Measurements from ENCODE around the gene MBD5. TPM values are rescaled to one million over a fixed set of nuclear protein-coding genes. Genes with fewer than 3 reads are reported as not detected.

MBD5 gene
- total RNA-seq, 1 donor from 2014 or later: 38.8 TPM

DNA sequence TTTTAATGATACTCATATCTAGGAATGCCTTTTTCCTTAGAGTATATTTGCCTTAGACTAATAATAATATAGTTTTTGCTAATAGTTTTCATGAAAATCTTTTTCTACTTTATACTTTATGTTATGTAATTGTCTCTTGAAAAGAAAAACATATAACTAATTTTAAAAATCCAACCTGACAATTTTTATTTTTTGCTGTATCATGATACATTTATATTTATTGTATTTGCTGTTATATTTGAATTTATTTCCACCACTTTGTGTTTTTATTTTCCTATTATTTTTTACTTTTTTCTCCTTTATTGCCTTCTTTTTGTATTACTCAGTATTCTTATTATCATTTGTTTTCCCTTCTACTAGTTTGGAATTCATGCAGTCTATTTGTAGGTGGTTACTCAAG lies 85.4 kb downstream of the MBD5 start:
- TF ChIP-seq, protein P1, sequence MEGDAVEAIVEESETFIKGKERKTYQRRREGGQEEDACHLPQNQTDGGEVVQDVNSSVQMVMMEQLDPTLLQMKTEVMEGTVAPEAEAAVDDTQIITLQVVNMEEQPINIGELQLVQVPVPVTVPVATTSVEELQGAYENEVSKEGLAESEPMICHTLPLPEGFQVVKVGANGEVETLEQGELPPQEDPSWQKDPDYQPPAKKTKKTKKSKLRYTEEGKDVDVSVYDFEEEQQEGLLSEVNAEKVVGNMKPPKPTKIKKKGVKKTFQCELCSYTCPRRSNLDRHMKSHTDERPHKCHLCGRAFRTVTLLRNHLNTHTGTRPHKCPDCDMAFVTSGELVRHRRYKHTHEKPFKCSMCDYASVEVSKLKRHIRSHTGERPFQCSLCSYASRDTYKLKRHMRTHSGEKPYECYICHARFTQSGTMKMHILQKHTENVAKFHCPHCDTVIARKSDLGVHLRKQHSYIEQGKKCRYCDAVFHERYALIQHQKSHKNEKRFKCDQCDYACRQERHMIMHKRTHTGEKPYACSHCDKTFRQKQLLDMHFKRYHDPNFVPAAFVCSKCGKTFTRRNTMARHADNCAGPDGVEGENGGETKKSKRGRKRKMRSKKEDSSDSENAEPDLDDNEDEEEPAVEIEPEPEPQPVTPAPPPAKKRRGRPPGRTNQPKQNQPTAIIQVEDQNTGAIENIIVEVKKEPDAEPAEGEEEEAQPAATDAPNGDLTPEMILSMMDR (IDR thresholded peaks at IDR 0.05): no peak
- TF ChIP-seq EZH2 (IDR thresholded peaks at IDR 0.05) (no peak), EZH2phosphoT487 (IDR thresholded peaks at IDR 0.05) (no peak)
- H3K4me3 Mint-ChIP-seq: no peak overlapping the region

DNA sequence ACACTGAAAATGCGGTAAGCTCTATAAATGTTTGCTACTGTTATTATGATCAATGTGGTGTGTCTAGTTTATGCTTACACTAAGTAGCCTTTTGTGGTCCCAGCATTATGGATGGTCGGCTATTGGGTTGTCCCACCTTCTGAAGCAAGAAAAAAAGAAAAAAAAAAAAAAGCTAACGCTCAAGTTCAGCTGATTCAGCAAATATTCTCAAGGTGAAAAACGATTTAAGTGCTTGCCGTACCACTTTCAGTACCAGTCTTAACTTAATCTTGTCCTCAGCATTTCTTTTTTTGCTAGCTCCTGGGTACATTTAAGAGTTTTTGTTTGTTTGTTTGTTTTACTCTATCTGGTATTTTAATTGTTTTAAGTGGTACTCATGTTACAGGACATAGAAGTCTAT lies 87.5 kb downstream of the MBD5 start:
- H3K9me3 Mint-ChIP-seq: no peaks in the 10 kb centered on the region

More for the DNA sequence above, 85.4 kb downstream of the MBD5 start:
- no peaks in the 10 kb centered on the region for H4K20me1 ChIP-seq (ENCODE audit: low read depth)
- no peak for DNase-seq (ENCODE audit: low spot score)
- H3K9me3 Mint-ChIP-seq: no peaks in the 10 kb centered on the region
- no peak overlapping the region for H3K4me2 ChIP-seq
- no peak overlapping the region for H2AFZ ChIP-seq (replicated peaks)
- no peaks in the 10 kb centered on the region for H3K36me3 ChIP-seq
- H3K27me3 ChIP-seq: no peaks in the 10 kb centered on the region
- H3K4me3 ChIP-seq: no peak overlapping the region
- H3K9ac ChIP-seq: no peak overlapping the region
- no peaks in the 10 kb centered on the region for H3K36me3 Mint-ChIP-seq
- H3F3A ChIP-seq (ENCODE audit: low read depth): no peaks in the 10 kb centered on the region
- no peaks in the 10 kb centered on the region for H3K4me1 Mint-ChIP-seq
- no peak overlapping the region for H3K27ac Mint-ChIP-seq
- H3K79me2 ChIP-seq (ENCODE audit: low read depth): peaks cover 4% of the 10 kb centered on the region
- H3K4me1 ChIP-seq: no peaks in the 10 kb centered on the region
- no peaks in the 10 kb centered on the region for H3K9me3 ChIP-seq (ENCODE audit: low read depth)
- H3K27me3 Mint-ChIP-seq (ENCODE audit: insufficient read depth, low read depth): no peaks in the 10 kb centered on the region
- no peak overlapping the region for H3K27ac ChIP-seq

DNA sequence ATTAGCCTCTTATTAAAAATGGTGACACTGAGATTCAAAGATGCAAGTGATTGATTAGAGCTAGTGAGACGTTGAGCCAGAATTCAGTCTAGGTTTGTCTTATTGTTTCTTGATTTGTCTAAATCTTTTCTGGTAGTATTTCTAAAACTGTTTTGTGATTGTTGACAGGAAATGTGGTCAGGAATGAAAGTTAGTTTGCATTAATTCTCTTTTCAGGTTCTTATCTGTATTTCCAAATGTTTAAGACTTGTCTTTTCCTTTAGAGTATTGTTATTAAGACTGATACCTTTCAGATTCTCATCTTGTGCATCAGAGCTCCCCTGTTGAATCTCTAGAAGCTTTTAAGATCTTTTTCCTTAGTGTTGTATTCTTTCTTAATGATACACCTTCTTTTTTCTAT lies 89.3 kb downstream of the MBD5 start:
- H3K27ac ChIP-seq: no peak overlapping the region
- H4K20me1 ChIP-seq (ENCODE audit: low read depth): no peaks in the 10 kb centered on the region
- TF ChIP-seq EZH2phosphoT487 (IDR thresholded peaks at IDR 0.05) (no peak), EZH2 (IDR thresholded peaks at IDR 0.05) (no peak)
- H3K27me3 Mint-ChIP-seq (ENCODE audit: insufficient read depth, low read depth): no peaks in the 10 kb centered on the region
- H3K4me2 ChIP-seq: no peak overlapping the region
- H3K4me1 ChIP-seq: no peaks in the 10 kb centered on the region
- H3K9ac ChIP-seq: no peak overlapping the region
- no peaks in the 10 kb centered on the region for H3K9me3 ChIP-seq (ENCODE audit: low read depth)
- no peak overlapping the region for H3K4me3 ChIP-seq
- no peaks in the 10 kb centered on the region for H3F3A ChIP-seq (ENCODE audit: low read depth)
- H3K4me1 Mint-ChIP-seq: no peaks in the 10 kb centered on the region
- no peak overlapping the region for H2AFZ ChIP-seq (replicated peaks)
- no peak for DNase-seq (ENCODE audit: low spot score)
- H3K4me3 Mint-ChIP-seq: no peak overlapping the region
- no peaks in the 10 kb centered on the region for H3K36me3 ChIP-seq
- H3K36me3 Mint-ChIP-seq: no peaks in the 10 kb centered on the region
- no peak overlapping the region for H3K27ac Mint-ChIP-seq
- H3K9me3 Mint-ChIP-seq: no peaks in the 10 kb centered on the region
- H3K79me2 ChIP-seq (ENCODE audit: low read depth): peaks cover 5% of the 10 kb centered on the region
- H3K27me3 ChIP-seq: no peaks in the 10 kb centered on the region

More for the DNA sequence above, 87.5 kb downstream of the MBD5 start:
- no peak overlapping the region for H2AFZ ChIP-seq (replicated peaks)
- H3K36me3 Mint-ChIP-seq: no peaks in the 10 kb centered on the region
- no peaks in the 10 kb centered on the region for H3K27me3 Mint-ChIP-seq (ENCODE audit: insufficient read depth, low read depth)
- peaks cover 5% of the 10 kb centered on the region for H3K79me2 ChIP-seq (ENCODE audit: low read depth)
- H4K20me1 ChIP-seq (ENCODE audit: low read depth): no peaks in the 10 kb centered on the region
- no peak overlapping the region for H3K27ac ChIP-seq
- no peaks in the 10 kb centered on the region for H3K27me3 ChIP-seq
- no peaks in the 10 kb centered on the region for H3K4me1 ChIP-seq
- H3K27ac Mint-ChIP-seq: no peak overlapping the region
- no peak overlapping the region for H3K4me3 ChIP-seq
- DNase-seq (ENCODE audit: low spot score): no peak
- H3K4me1 Mint-ChIP-seq: no peaks in the 10 kb centered on the region
- no peaks in the 10 kb centered on the region for H3K36me3 ChIP-seq
- no peak overlapping the region for H3K4me3 Mint-ChIP-seq
- no peak overlapping the region for H3K4me2 ChIP-seq
- no peaks in the 10 kb centered on the region for H3K9me3 ChIP-seq (ENCODE audit: low read depth)
- TF ChIP-seq EZH2phosphoT487 (IDR thresholded peaks at IDR 0.05): no peak
- TF ChIP-seq EZH2 (IDR thresholded peaks at IDR 0.05): no peak
- TF ChIP-seq, protein P1 (IDR thresholded peaks at IDR 0.05): no peak
- no peaks in the 10 kb centered on the region for H3F3A ChIP-seq (ENCODE audit: low read depth)
- no peak overlapping the region for H3K9ac ChIP-seq

DNA sequence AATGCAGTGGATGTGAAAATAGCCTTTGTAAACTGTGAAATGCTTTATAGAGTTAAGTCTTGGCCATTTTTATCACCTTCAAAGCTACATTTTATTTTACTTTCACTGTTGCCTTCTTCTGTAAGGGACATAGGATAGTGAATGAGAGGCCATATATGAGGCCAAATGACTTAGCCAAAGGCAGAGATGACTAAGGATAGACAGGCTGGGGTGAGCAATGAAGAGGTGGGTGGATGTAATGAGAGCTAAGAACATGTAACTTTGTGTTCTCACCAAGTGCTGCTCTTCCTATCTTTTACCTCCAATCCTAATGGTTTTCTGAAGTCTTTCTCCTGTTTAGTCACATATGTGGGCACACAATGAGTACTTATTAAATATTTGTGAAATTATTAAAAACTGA lies 101.9 kb downstream of the MBD5 start:
- no peaks in the 10 kb centered on the region for H4K20me1 ChIP-seq (ENCODE audit: low read depth)
- no peak overlapping the region for H2AFZ ChIP-seq (replicated peaks)
- TF ChIP-seq, protein P1 (IDR thresholded peaks at IDR 0.05): no peak
- no peak for TF ChIP-seq EZH2phosphoT487 (IDR thresholded peaks at IDR 0.05)
- H3K4me3 ChIP-seq: no peak overlapping the region
- Mint-ChIP-seq H3K36me3 (peaks cover 10% of the 10 kb centered on the region), H3K4me3 (no peak overlapping the region), H3K4me1 (no peaks in the 10 kb centered on the region), H3K9me3 (peaks cover 2% of the 10 kb centered on the region), H3K27me3 (ENCODE audit: insufficient read depth, low read depth) (no peaks in the 10 kb centered on the region), H3K27ac (no peak overlapping the region)
- no peaks in the 10 kb centered on the region for H3K9me3 ChIP-seq (ENCODE audit: low read depth)
- H3K79me2 ChIP-seq (ENCODE audit: low read depth): no peaks in the 10 kb centered on the region
- no peak for DNase-seq (ENCODE audit: low spot score)
- no peak overlapping the region for H3K4me2 ChIP-seq
- no peak overlapping the region for H3K9ac ChIP-seq
- H3K27ac ChIP-seq: no peak overlapping the region
- no peaks in the 10 kb centered on the region for H3K36me3 ChIP-seq
- H3F3A ChIP-seq (ENCODE audit: low read depth): no peaks in the 10 kb centered on the region
- H3K27me3 ChIP-seq: no peaks in the 10 kb centered on the region
- no peaks in the 10 kb centered on the region for H3K4me1 ChIP-seq

Measured in neural progenitor cell (in vitro differentiated cells).